Measurements from ENCODE around the gene RFC2. TPM values are rescaled to one million over a fixed set of nuclear protein-coding genes. Genes with fewer than 3 reads are reported as not detected.
"Not testable (repeated sequence)": the region's sequence is repeated elsewhere in the genome, so short reads cannot be mapped to it uniquely, and the experiment has no call there.

The RFC2 gene
- total RNA-seq, 4 donors from 2014 or later, result 7.5 to 18.7 (median 14.9) TPM

GRCh38 chr7:74230446-74231231 lies 23.6 kb downstream of the RFC2 start:
- WGBS, result 89% methylated on average over 15 of the region's 15 CpGs

GRCh38 chr7:74228951-74229900 lies 25.0 kb downstream of the RFC2 start:
- Histone ChIP-seq H3K4me1 (peaks cover 0 to 4% (median 0%) of the 10 kb centered on the region in 4 donors), H3K36me3 (peaks cover 15 to 79% (median 48%) of the 10 kb centered on the region in 4 donors), H3K27me3 (no peaks in the 10 kb centered on the region), H3K4me3 (no peak overlapping the region), H3K9me3 (no peaks in the 10 kb centered on the region), H3K27ac (replicated peaks in 1 of 4) (no peak overlapping the region)
- WGBS, result 93% methylated on average over 7 of the region's 9 CpGs
- intact Hi-C loops (cut with DNase I), result no loop called here
- TF ChIP-seq POLR2A (IDR thresholded peaks at IDR 0.05; ENCODE audit: low read depth) (no peak), CTCF (IDR thresholded peaks at IDR 0.05) (no peak), EP300 (IDR thresholded peaks at IDR 0.05) (no peak), POLR2AphosphoS5 (IDR thresholded peaks at IDR 0.05) (no peak)
- DNase-seq (ENCODE audit: extremely low spot score), result no peak

More at GRCh38 chr7:74230446-74231231, 23.6 kb downstream of the RFC2 start:
- H3K36me3 ChIP-seq, result peaks cover 16 to 80% (median 54%) of the 10 kb centered on the region in 4 donors
- H3K27ac ChIP-seq (replicated peaks in 1 of 4), result no peak overlapping the region
- no peak for TF ChIP-seq CTCF (IDR thresholded peaks at IDR 0.05)
- no peak for TF ChIP-seq EP300 (IDR thresholded peaks at IDR 0.05)
- H3K4me3 ChIP-seq, result no peak overlapping the region
- intact Hi-C loops (cut with DNase I), result no loop called here
- no peaks in the 10 kb centered on the region for H3K9me3 ChIP-seq
- peaks cover 0 to 4% (median 0%) of the 10 kb centered on the region in 4 donors for H3K4me1 ChIP-seq
- no peaks in the 10 kb centered on the region for H3K27me3 ChIP-seq
- DNase-seq (ENCODE audit: extremely low spot score), result no peak

- Histone ChIP-seq H3K27ac (replicated peaks in 1 of 4) (no peak overlapping the region), H3K27me3 (no peaks in the 10 kb centered on the region), H3K36me3 (peaks cover 2 to 58% (median 26%) of the 10 kb centered on the region in 4 donors), H3K4me1 (peaks cover 0 to 4% (median 0%) of the 10 kb centered on the region in 4 donors), H3K9me3 (no peaks in the 10 kb centered on the region), H3K4me3 (no peak overlapping the region)
- WGBS, result 84% methylated on average over 5 of the region's 5 CpGs
- no peak for TF ChIP-seq EP300 (IDR thresholded peaks at IDR 0.05)
- TF ChIP-seq POLR2A (IDR thresholded peaks at IDR 0.05; ENCODE audit: low read depth), result no peak
- no peak for TF ChIP-seq CTCF (IDR thresholded peaks at IDR 0.05)
- TF ChIP-seq POLR2AphosphoS5 (IDR thresholded peaks at IDR 0.05), result no peak
- intact Hi-C loops (cut with DNase I), result no loop called here
- no peak for DNase-seq (ENCODE audit: extremely low spot score)
Measured at GRCh38 chr7:74226633-74227032, 27.6 kb downstream of the RFC2 start.

GRCh38 chr7:74225400-74225799 lies 28.8 kb downstream of the RFC2 start:
- whole genome bisulfite sequencing, result 89% methylated on average over 12 of the region's 12 CpGs
- peaks cover 0 to 45% (median 19%) of the 10 kb centered on the region in 4 donors for H3K36me3 ChIP-seq
- no peaks in the 10 kb centered on the region for H3K9me3 ChIP-seq
- no peak overlapping the region for H3K27ac ChIP-seq (replicated peaks in 1 of 4)
- no peaks in the 10 kb centered on the region for H3K27me3 ChIP-seq
- TF ChIP-seq POLR2A (IDR thresholded peaks at IDR 0.05; ENCODE audit: low read depth) (no peak), EP300 (IDR thresholded peaks at IDR 0.05) (no peak), CTCF (IDR thresholded peaks at IDR 0.05) (no peak), POLR2AphosphoS5 (IDR thresholded peaks at IDR 0.05) (no peak)
- H3K4me3 ChIP-seq, result no peak overlapping the region
- no peak for DNase-seq (ENCODE audit: extremely low spot score)
- intact Hi-C loops (cut with DNase I), result no loop called here
- peaks cover 0 to 4% (median 0%) of the 10 kb centered on the region in 4 donors for H3K4me1 ChIP-seq

- H3K9me3 ChIP-seq; H3K4me1 ChIP-seq; H3K4me3 ChIP-seq; intact Hi-C loops (cut with DNase I); DNase-seq (ENCODE audit: extremely low spot score); H3K27ac ChIP-seq (replicated peaks in 1 of 4); H3K27me3 ChIP-seq: not testable (repeated sequence)
- H3K36me3 ChIP-seq, result peaks cover 0 to 41% (median 19%) of the 10 kb centered on the region in 4 donors
- 96% methylated on average over 10 of the region's 13 CpGs for WGBS
Measured at GRCh38 chr7:74224907-74225306, 29.3 kb downstream of the RFC2 start.
